Measurements from ENCODE around the gene NRXN3.
"Not testable (repeated sequence)": the region's sequence is repeated elsewhere in the genome, so short reads cannot be mapped to it uniquely, and the experiment has no call there.

The NRXN3 gene

GRCh38 chr14:79094951-79095350, 924.8 kb downstream of the NRXN3 start:
- in situ Hi-C loops (cut with MboI; ENCODE audit: low sequenced_read_pairs): no loop called here

- in situ Hi-C loops (cut with MboI; ENCODE audit: low sequenced_read_pairs): no loop called here
Observed at GRCh38 chr14:79096811-79097210, 926.6 kb downstream of the NRXN3 start.

- in situ Hi-C loops (cut with MboI; ENCODE audit: low sequenced_read_pairs): no loop called here
Observed at GRCh38 chr14:79098324-79098723, 928.2 kb downstream of the NRXN3 start.

GRCh38 chr14:79100578-79100977, 930.4 kb downstream of the NRXN3 start:
- in situ Hi-C loops (cut with MboI; ENCODE audit: low sequenced_read_pairs): no loop called here

GRCh38 chr14:79101388-79101787, 931.2 kb downstream of the NRXN3 start:
- in situ Hi-C loops (cut with MboI; ENCODE audit: low sequenced_read_pairs): no loop called here

- in situ Hi-C loops (cut with MboI; ENCODE audit: low sequenced_read_pairs): no loop called here
Observed at GRCh38 chr14:79103764-79104163, 933.6 kb downstream of the NRXN3 start.

GRCh38 chr14:79110564-79110963, 940.4 kb downstream of the NRXN3 start:
- in situ Hi-C loops (cut with MboI; ENCODE audit: low sequenced_read_pairs): not testable (repeated sequence)

- in situ Hi-C loops (cut with MboI; ENCODE audit: low sequenced_read_pairs): no loop called here
Observed at GRCh38 chr14:79111987-79112501, 941.9 kb downstream of the NRXN3 start.

- in situ Hi-C loops (cut with MboI; ENCODE audit: low sequenced_read_pairs): no loop called here
Observed at GRCh38 chr14:79117561-79117960, 947.4 kb downstream of the NRXN3 start.

GRCh38 chr14:79118291-79118690, 948.1 kb downstream of the NRXN3 start:
- in situ Hi-C loops (cut with MboI; ENCODE audit: low sequenced_read_pairs): no loop called here

- in situ Hi-C loops (cut with MboI; ENCODE audit: low sequenced_read_pairs): no loop called here
Observed at GRCh38 chr14:79134361-79134760, 964.2 kb downstream of the NRXN3 start.

GRCh38 chr14:79136071-79137044, 966.2 kb downstream of the NRXN3 start:
- in situ Hi-C loops (cut with MboI; ENCODE audit: low sequenced_read_pairs): no loop called here

- in situ Hi-C loops (cut with MboI; ENCODE audit: low sequenced_read_pairs): no loop called here
Observed at GRCh38 chr14:79137045-79137430, 966.9 kb downstream of the NRXN3 start.

- in situ Hi-C loops (cut with MboI; ENCODE audit: low sequenced_read_pairs): no loop called here
Observed at GRCh38 chr14:79137836-79138235, 967.7 kb downstream of the NRXN3 start.

- in situ Hi-C loops (cut with MboI; ENCODE audit: low sequenced_read_pairs): no loop called here
Observed at GRCh38 chr14:79144896-79145295, 974.7 kb downstream of the NRXN3 start.

GRCh38 chr14:79150226-79150625, 980.1 kb downstream of the NRXN3 start:
- in situ Hi-C loops (cut with MboI; ENCODE audit: low sequenced_read_pairs): no loop called here

- in situ Hi-C loops (cut with MboI; ENCODE audit: low sequenced_read_pairs): no loop called here
Observed at GRCh38 chr14:79157369-79157768, 987.2 kb downstream of the NRXN3 start.

GRCh38 chr14:79161571-79161970, 991.4 kb downstream of the NRXN3 start:
- in situ Hi-C loops (cut with MboI; ENCODE audit: low sequenced_read_pairs): no loop called here

- in situ Hi-C loops (cut with MboI; ENCODE audit: low sequenced_read_pairs): no loop called here
Observed at GRCh38 chr14:79162833-79163232, 992.7 kb downstream of the NRXN3 start.

- in situ Hi-C loops (cut with MboI; ENCODE audit: low sequenced_read_pairs): no loop called here
Observed at GRCh38 chr14:79165471-79166090, 995.4 kb downstream of the NRXN3 start.

- in situ Hi-C loops (cut with MboI; ENCODE audit: low sequenced_read_pairs): no loop called here
Observed at GRCh38 chr14:79166171-79166570, 996.0 kb downstream of the NRXN3 start.

GRCh38 chr14:79167957-79168356, 997.8 kb downstream of the NRXN3 start:
- in situ Hi-C loops (cut with MboI; ENCODE audit: low sequenced_read_pairs): no loop called here

Measured in HL-60/S4 treated with retinoic acid at 250 ng/mL for 4 days and 3 days (cell line).